Measurements from ENCODE around the gene THSD4.

The THSD4 gene

GRCh38 chr15:71349736-71350526 is 234.7 kb downstream of the THSD4 start:
- CTCF ChIA-PET = interaction anchor here (1.0 kb wide), 1 partner anchor 12 kb away, joined by 3 read pairs; no protein-coding TSS in a partner anchor
- no peak for TF ChIP-seq CTCF (IDR thresholded peaks at IDR 0.05; ENCODE audit: control extremely low read depth, extremely low read depth, low read depth, missing control alignments)
- no peak for DNase-seq (ENCODE audit: extremely low spot score)
- POLR2A ChIA-PET = no interaction called here

- DNase-seq (ENCODE audit: extremely low spot score) = no peak
- ChIA-PET CTCF (interaction anchor here (1.0 kb wide), 1 partner anchor 13 kb away, joined by 3 read pairs; no protein-coding TSS in a partner anchor), POLR2A (no interaction called here)
- no peak for TF ChIP-seq CTCF (IDR thresholded peaks at IDR 0.05; ENCODE audit: control extremely low read depth, extremely low read depth, low read depth, missing control alignments)
Observed at GRCh38 chr15:71350622-71351378, 235.5 kb downstream of the THSD4 start.

- CTCF ChIA-PET = no interaction called here
- no peak for DNase-seq (ENCODE audit: extremely low spot score)
- POLR2A ChIA-PET = no interaction called here
- no peak for TF ChIP-seq CTCF (IDR thresholded peaks at IDR 0.05; ENCODE audit: control extremely low read depth, extremely low read depth, low read depth, missing control alignments)
Observed at GRCh38 chr15:71352125-71352524, 236.9 kb downstream of the THSD4 start.

- CTCF ChIA-PET = no interaction called here
- TF ChIP-seq CTCF (IDR thresholded peaks at IDR 0.05; ENCODE audit: control extremely low read depth, extremely low read depth, low read depth, missing control alignments) = no peak
- DNase-seq (ENCODE audit: extremely low spot score) = no peak
- POLR2A ChIA-PET = no interaction called here
Observed at GRCh38 chr15:71352765-71353164, 237.5 kb downstream of the THSD4 start.

GRCh38 chr15:71353171-71353570 is 237.9 kb downstream of the THSD4 start:
- ChIA-PET POLR2A (no interaction called here), CTCF (interaction anchor here (1.0 kb wide), 1 partner anchor 114 kb away, joined by 3 read pairs; no protein-coding TSS in a partner anchor)
- no peak for DNase-seq (ENCODE audit: extremely low spot score)
- TF ChIP-seq CTCF (IDR thresholded peaks at IDR 0.05; ENCODE audit: control extremely low read depth, extremely low read depth, low read depth, missing control alignments) = no peak

- ChIA-PET POLR2A (no interaction called here), CTCF (no interaction called here)
- no peak for TF ChIP-seq CTCF (IDR thresholded peaks at IDR 0.05; ENCODE audit: control extremely low read depth, extremely low read depth, low read depth, missing control alignments)
- no peak for DNase-seq (ENCODE audit: extremely low spot score)
Observed at GRCh38 chr15:71355268-71355667, 240.0 kb downstream of the THSD4 start.

Data from GM10248 (cell line).